ENCODE data around the gene CD6.

DNA sequence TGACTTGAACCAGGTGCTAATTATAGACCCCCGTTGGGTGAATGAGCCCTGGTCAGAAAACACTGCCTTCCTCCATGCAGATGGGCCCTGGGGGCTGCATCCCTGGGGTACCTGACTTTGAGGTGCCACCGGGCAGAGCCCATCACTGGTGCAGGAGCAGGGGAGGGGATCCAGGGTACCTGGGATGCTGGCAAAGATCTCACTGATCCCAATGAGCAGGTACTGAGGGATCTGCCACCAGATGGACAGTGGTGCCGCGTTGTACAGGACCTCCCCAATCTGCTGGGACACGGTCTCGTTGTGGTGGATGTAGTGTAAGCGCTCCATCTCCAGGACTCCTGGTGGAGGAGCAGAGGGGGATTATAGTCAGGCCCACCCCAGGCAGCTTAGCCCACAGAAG is 32.2 kb upstream of the CD6 start:
- no peak for TF ChIP-seq EP300 (IDR thresholded peaks at IDR 0.05)
- no peak for TF ChIP-seq POLR2A (IDR thresholded peaks at IDR 0.05; ENCODE audit: low read length)
